Astrocyte (in vitro differentiated cells and primary cell): ENCODE results near the gene LGI2. TPM values are rescaled to one million over a fixed set of nuclear protein-coding genes. Genes with fewer than 3 reads are reported as not detected.

ENCODE experiments used
- DNase-seq: peaks from one replicate; pipeline ENCODE4 v3.0.0-alpha.2; 2010; ENCODE audit warnings: low read depth
- FAIRE-seq: peaks from 2 replicates; lab custom pipeline; 2011; peaks lifted over from hg19 to GRCh38; lab: Jason Lieb, UNC
- H2AFZ ChIP-seq: 2 replicates; pipeline ENCODE4 v1.6.0; 2012; ENCODE audit warnings: low read depth, low read length, inconsistent platforms
- H3K27ac ChIP-seq: 2 replicates; pipeline ENCODE4 v1.5.1; 2011; ENCODE audit warnings: low read depth, low read length, inconsistent platforms
- H3K27me3 ChIP-seq: 2 replicates; pipeline ENCODE4 v1.6.0; 2011; ENCODE audit warnings: low read length, inconsistent platforms; ENCODE audit not compliant: insufficient read depth
- H3K36me3 ChIP-seq: 2 replicates; pipeline ENCODE4 v1.5.1; 2011; ENCODE audit warnings: low read length, inconsistent platforms; ENCODE audit not compliant: insufficient read depth
- H3K4me1 ChIP-seq: 2 replicates; pipeline ENCODE4 v1.5.1; 2011; ENCODE audit warnings: low read length, inconsistent platforms; ENCODE audit not compliant: insufficient read depth
- H3K4me2 ChIP-seq: 2 replicates; pipeline ENCODE4 v1.6.0; 2012; ENCODE audit warnings: low read length, inconsistent platforms
- H3K4me3 ChIP-seq: 2 replicates; pipeline ENCODE4 v1.5.1; 2011; ENCODE audit warnings: low read depth, mild to moderate bottlenecking, low read length, inconsistent platforms; ENCODE audit not compliant: insufficient read depth
- H3K79me2 ChIP-seq: 2 replicates; pipeline ENCODE4 v1.6.0; 2012; ENCODE audit warnings: mild to moderate bottlenecking, low read length, inconsistent platforms; ENCODE audit not compliant: insufficient read depth
- H3K9ac ChIP-seq: 2 replicates; pipeline ENCODE4 v1.6.0; 2012; ENCODE audit warnings: mild to moderate bottlenecking, low read length, inconsistent platforms
- H3K9me3 ChIP-seq: 2 replicates; pipeline ENCODE4 v1.5.1; 2012; ENCODE audit warnings: low read depth, mild to moderate bottlenecking, low read length, inconsistent platforms; ENCODE audit not compliant: insufficient read depth
- H4K20me1 ChIP-seq: 2 replicates; pipeline ENCODE4 v1.6.0; 2012; ENCODE audit warnings: low read length, inconsistent platforms; ENCODE audit not compliant: insufficient read depth
- H3K27ac Mint-ChIP-seq: one replicate; pipeline ENCODE4 v1.8.0; 2021; ENCODE audit warnings: mild to moderate bottlenecking, mixed read lengths; ENCODE audit not compliant: unreplicated experiment
- H3K27me3 Mint-ChIP-seq: one replicate; pipeline ENCODE4 v1.8.0; 2021; ENCODE audit warnings: low read depth, mixed read lengths; ENCODE audit not compliant: unreplicated experiment
- H3K36me3 Mint-ChIP-seq: one replicate; pipeline ENCODE4 v1.8.0; 2021; ENCODE audit warnings: low read depth, mixed read lengths; ENCODE audit not compliant: unreplicated experiment
- H3K4me1 Mint-ChIP-seq: one replicate; pipeline ENCODE4 v1.8.0; 2021; ENCODE audit warnings: low read depth, mixed read lengths; ENCODE audit not compliant: unreplicated experiment
- H3K4me3 Mint-ChIP-seq: one replicate; pipeline ENCODE4 v1.8.0; 2021; ENCODE audit warnings: mild to moderate bottlenecking, moderate library complexity, mixed read lengths; ENCODE audit not compliant: unreplicated experiment
- H3K9me3 Mint-ChIP-seq: one replicate; pipeline ENCODE4 v1.8.0; 2021; ENCODE audit warnings: mild to moderate bottlenecking, mixed read lengths; ENCODE audit not compliant: unreplicated experiment
- EZH2 ChIP-seq: IDR thresholded peaks from 2 replicates; pipeline ENCODE4 v1.6.1; 2012; ENCODE audit warnings: mild to moderate bottlenecking, low read length, inconsistent platforms; ENCODE audit not compliant: insufficient read depth
- total RNA-seq: library from RNA; stranded (reverse); gene quantifications from 2 replicates; pipeline ENCODE4 v1.2.1, GENCODE V29; 2021
- TF ChIP-seq, protein P1 (sequence below): IDR thresholded peaks from 2 replicates; pipeline ENCODE4 v1.5.1; 2011; ENCODE audit warnings: low read depth, mild to moderate bottlenecking, inconsistent platforms, low read length, moderate library complexity; ENCODE audit not compliant: insufficient read depth

Gene LGI2
- total RNA-seq, 1 donor from 2014 or later, result 0.27 TPM

DNA sequence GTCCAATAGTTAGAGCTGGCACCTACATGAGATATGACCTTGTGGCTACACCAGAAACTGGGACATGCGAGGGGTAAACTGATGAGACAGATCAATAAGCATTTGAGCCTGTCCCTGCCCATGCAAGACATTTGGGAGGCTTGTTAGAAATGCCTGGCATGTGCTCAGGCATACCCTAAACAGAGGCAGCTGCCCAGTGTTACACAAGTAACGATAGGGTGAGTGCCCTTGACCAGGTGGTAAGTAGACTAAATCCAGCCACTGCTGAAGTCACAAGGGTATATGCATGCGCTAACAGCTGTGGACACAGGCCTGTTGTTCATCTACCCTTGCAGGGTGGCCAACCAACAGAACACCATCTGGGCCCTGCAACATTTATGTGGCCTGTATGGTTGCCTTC lies 61.8 kb downstream of the LGI2 start:
- H3K4me3 ChIP-seq, result no peak overlapping the region
- no peak overlapping the region for H3K4me2 ChIP-seq
- peaks cover under 1% of the 10 kb centered on the region for H3K27me3 ChIP-seq
- Mint-ChIP-seq H3K4me3 (no peak overlapping the region), H3K4me1 (no peaks in the 10 kb centered on the region), H3K27ac (no peak overlapping the region), H3K27me3 (peaks cover 6% of the 10 kb centered on the region), H3K36me3 (no peaks in the 10 kb centered on the region), H3K9me3 (peaks cover 7% of the 10 kb centered on the region)
- TF ChIP-seq, protein P1, sequence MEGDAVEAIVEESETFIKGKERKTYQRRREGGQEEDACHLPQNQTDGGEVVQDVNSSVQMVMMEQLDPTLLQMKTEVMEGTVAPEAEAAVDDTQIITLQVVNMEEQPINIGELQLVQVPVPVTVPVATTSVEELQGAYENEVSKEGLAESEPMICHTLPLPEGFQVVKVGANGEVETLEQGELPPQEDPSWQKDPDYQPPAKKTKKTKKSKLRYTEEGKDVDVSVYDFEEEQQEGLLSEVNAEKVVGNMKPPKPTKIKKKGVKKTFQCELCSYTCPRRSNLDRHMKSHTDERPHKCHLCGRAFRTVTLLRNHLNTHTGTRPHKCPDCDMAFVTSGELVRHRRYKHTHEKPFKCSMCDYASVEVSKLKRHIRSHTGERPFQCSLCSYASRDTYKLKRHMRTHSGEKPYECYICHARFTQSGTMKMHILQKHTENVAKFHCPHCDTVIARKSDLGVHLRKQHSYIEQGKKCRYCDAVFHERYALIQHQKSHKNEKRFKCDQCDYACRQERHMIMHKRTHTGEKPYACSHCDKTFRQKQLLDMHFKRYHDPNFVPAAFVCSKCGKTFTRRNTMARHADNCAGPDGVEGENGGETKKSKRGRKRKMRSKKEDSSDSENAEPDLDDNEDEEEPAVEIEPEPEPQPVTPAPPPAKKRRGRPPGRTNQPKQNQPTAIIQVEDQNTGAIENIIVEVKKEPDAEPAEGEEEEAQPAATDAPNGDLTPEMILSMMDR, result no peak
- no peak for TF ChIP-seq EZH2
- DNase-seq (no peak), FAIRE-seq (no peak)
- H3K79me2 ChIP-seq, result no peaks in the 10 kb centered on the region
- H3K9ac ChIP-seq, result no peak overlapping the region
- no peaks in the 10 kb centered on the region for H4K20me1 ChIP-seq
- H3K4me1 ChIP-seq, result no peaks in the 10 kb centered on the region
- H3K27ac ChIP-seq, result no peak overlapping the region
- H3K9me3 ChIP-seq, result peaks cover 9% of the 10 kb centered on the region
- no peaks in the 10 kb centered on the region for H3K36me3 ChIP-seq
- H2AFZ ChIP-seq, result no peak overlapping the region

- TF ChIP-seq EZH2, result no peak
- TF ChIP-seq, protein P1, result no peak
- Histone ChIP-seq H3K9me3 (peaks cover 9% of the 10 kb centered on the region), H3K79me2 (no peaks in the 10 kb centered on the region), H3K4me1 (no peaks in the 10 kb centered on the region), H3K4me3 (no peak overlapping the region), H3K36me3 (no peaks in the 10 kb centered on the region), H4K20me1 (no peaks in the 10 kb centered on the region), H3K27ac (no peak overlapping the region), H3K27me3 (no peaks in the 10 kb centered on the region), H3K9ac (no peak overlapping the region), H2AFZ (no peak overlapping the region), H3K4me2 (no peak overlapping the region)
- peaks cover 6% of the 10 kb centered on the region for H3K27me3 Mint-ChIP-seq
- peaks cover 7% of the 10 kb centered on the region for H3K9me3 Mint-ChIP-seq
- DNase-seq (no peak), FAIRE-seq (no peak)
- no peak overlapping the region for H3K27ac Mint-ChIP-seq
- H3K4me1 Mint-ChIP-seq, result no peaks in the 10 kb centered on the region
- no peak overlapping the region for H3K4me3 Mint-ChIP-seq
- H3K36me3 Mint-ChIP-seq, result no peaks in the 10 kb centered on the region
These were observed 62.5 kb downstream of the LGI2 start for GRCh38 chr4:24968278-24968677.

- Histone ChIP-seq H4K20me1 (no peaks in the 10 kb centered on the region), H3K9me3 (peaks cover 9% of the 10 kb centered on the region), H3K27me3 (no peaks in the 10 kb centered on the region), H3K4me2 (no peak overlapping the region), H3K4me3 (no peak overlapping the region), H3K36me3 (no peaks in the 10 kb centered on the region), H3K27ac (no peak overlapping the region), H3K4me1 (no peaks in the 10 kb centered on the region), H3K79me2 (no peaks in the 10 kb centered on the region), H3K9ac (no peak overlapping the region), H2AFZ (no peak overlapping the region)
- FAIRE-seq (no peak), DNase-seq (no peak)
- Mint-ChIP-seq H3K27me3 (peaks cover 6% of the 10 kb centered on the region), H3K36me3 (no peaks in the 10 kb centered on the region), H3K4me1 (no peaks in the 10 kb centered on the region), H3K4me3 (no peak overlapping the region), H3K27ac (no peak overlapping the region), H3K9me3 (peaks cover 7% of the 10 kb centered on the region)
- TF ChIP-seq, protein P1, result no peak
- no peak for TF ChIP-seq EZH2
These were observed 63.4 kb downstream of the LGI2 start for GRCh38 chr4:24967346-24967745.
